ENCODE data around the gene HHIP. TPM values are rescaled to one million over a fixed set of nuclear protein-coding genes. Genes with fewer than 3 reads are reported as not detected.

Gene HHIP, protein sequence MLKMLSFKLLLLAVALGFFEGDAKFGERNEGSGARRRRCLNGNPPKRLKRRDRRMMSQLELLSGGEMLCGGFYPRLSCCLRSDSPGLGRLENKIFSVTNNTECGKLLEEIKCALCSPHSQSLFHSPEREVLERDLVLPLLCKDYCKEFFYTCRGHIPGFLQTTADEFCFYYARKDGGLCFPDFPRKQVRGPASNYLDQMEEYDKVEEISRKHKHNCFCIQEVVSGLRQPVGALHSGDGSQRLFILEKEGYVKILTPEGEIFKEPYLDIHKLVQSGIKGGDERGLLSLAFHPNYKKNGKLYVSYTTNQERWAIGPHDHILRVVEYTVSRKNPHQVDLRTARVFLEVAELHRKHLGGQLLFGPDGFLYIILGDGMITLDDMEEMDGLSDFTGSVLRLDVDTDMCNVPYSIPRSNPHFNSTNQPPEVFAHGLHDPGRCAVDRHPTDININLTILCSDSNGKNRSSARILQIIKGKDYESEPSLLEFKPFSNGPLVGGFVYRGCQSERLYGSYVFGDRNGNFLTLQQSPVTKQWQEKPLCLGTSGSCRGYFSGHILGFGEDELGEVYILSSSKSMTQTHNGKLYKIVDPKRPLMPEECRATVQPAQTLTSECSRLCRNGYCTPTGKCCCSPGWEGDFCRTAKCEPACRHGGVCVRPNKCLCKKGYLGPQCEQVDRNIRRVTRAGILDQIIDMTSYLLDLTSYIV
- total RNA-seq (2014; rRNA removed; shearing (Covaris generic)) = 0.07 and 0.52 TPM in 2 replicates

DNA sequence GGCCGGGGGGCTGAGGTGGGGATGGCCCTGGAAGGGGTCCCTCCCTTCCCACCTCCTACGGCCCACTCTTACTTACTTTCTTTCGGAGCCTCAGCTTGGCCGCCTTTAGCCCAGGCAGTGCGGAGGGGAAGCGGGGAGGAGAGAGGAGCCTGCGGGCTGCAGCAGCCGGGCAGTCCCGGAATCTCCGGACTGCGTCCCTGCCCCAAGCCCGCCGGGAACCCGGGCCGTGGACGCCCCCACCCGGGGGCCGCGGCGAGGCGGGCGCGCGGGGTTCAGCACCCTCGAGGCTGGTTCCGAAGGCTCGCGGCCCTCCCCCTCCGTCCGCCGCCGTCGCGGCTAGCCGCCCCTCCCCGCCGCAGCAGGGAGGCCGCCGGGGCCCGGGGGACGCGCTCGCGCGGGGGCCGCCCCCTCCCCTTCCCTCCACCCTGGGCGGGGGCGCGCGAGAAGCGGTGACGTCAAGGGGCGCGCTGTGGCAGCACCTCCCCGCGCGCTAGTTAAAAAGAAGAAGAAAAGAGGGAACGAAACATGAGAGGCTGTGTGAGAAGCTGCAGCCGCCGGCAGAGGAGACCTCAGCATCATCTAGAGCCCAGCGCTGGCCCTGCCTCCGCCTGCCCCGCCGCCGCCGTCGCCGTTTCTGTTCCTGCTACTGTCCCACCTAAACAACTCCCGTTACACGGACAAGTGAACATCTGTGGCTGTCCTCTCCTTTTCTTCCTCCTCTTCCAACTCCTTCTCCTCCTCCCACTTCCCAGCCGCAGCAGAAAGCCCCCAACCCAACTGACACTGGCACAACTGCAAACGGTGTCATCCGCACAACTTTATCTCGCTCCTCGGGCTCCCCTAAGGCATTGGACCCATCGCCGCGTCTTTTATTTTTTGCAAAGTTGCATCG is at the start of gene HHIP:
Gene HHIP (plus strand): TSS at position 526 of the 892 bp plus-strand sequence. CDS start 520 bp downstream, outside the sequence.
- Histone ChIP-seq H3K36me3 (replicated peaks; ENCODE audit: control insufficient read depth, insufficient read depth, low read length) (no peaks in the 10 kb centered on the region), H3K27me3 (ENCODE audit: control insufficient read depth, insufficient read depth, low read length) (peaks cover 49% of the 10 kb centered on the region), H3K4me3 (ENCODE audit: insufficient read depth, low read depth, low read length) (peak within 1 kb of the TSS; percentile 44)
- DNase-seq = peak; percentile 83

DNA sequence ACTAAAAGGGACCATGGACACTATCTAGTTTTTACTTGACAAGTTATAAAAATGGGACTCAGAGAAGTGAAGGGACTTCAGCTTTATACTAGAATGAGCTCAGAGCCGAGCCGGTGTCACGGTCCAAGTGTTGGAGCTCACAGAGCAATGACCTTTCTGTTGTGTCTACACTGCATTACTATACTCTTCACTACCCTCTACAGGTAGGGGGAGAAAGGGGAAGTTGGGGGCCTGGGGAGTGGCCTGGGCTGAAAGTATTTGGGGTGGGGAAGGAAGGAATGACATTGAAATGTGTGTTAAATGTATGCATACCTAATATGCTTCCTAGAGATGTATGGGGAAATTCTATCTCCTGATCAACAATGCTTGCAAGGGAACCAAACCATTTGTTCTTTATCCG is 48.8 kb upstream of the HHIP start:
- Histone ChIP-seq H3K27me3 (ENCODE audit: control insufficient read depth, insufficient read depth, low read length) (no peaks in the 10 kb centered on the region), H3K4me3 (ENCODE audit: insufficient read depth, low read depth, low read length) (no peak overlapping the region), H3K36me3 (replicated peaks; ENCODE audit: control insufficient read depth, insufficient read depth, low read length) (no peaks in the 10 kb centered on the region)
- peak; percentile 19 for DNase-seq

DNA sequence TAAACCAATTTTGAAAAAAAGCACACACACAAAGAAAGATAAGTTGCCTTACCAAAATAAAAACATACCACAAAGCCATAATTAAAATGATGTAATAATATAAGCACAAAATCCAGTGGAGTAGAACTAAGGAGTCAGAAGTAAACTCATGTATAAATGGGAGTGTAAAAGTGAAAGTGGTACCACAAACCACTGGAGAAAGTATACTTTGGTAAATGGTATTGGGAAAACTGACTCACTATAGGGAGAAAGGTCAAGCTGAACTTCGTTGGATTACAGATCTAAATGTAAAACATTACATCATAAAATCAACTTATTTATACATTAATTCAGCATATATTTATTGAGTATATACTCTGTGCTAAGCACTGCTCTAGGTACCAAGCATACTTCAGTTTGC is 46.3 kb upstream of the HHIP start:
- Histone ChIP-seq H3K27me3 (ENCODE audit: control insufficient read depth, insufficient read depth, low read length) (no peaks in the 10 kb centered on the region), H3K4me3 (ENCODE audit: insufficient read depth, low read depth, low read length) (no peak overlapping the region), H3K36me3 (replicated peaks; ENCODE audit: control insufficient read depth, insufficient read depth, low read length) (no peaks in the 10 kb centered on the region)
- DNase-seq = no peak

DNA sequence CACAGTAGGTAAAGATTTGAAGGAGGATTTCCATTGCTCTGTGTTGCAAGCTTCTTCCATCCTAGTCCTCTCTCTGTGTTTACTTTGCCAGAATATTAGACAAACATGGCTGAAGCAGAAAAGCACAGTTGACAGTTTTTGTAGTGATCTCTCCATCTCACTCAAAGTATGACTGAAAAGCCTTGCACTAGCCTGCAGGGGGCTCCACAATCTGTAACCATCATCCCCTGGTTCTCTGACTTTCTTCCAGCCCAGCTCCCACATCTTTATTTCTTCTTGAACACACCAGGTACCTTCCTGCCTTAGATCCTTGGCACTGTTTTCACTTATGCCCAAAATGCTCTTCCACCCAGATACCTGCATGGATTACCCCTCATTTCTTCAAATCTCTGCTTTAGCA is 34.1 kb upstream of the HHIP start:
- DNase-seq = peak; percentile 62
- no peak overlapping the region for H3K4me3 ChIP-seq (ENCODE audit: insufficient read depth, low read depth, low read length)
- H3K27me3 ChIP-seq (ENCODE audit: control insufficient read depth, insufficient read depth, low read length) = no peaks in the 10 kb centered on the region
- H3K36me3 ChIP-seq (replicated peaks; ENCODE audit: control insufficient read depth, insufficient read depth, low read length) = no peaks in the 10 kb centered on the region

DNA sequence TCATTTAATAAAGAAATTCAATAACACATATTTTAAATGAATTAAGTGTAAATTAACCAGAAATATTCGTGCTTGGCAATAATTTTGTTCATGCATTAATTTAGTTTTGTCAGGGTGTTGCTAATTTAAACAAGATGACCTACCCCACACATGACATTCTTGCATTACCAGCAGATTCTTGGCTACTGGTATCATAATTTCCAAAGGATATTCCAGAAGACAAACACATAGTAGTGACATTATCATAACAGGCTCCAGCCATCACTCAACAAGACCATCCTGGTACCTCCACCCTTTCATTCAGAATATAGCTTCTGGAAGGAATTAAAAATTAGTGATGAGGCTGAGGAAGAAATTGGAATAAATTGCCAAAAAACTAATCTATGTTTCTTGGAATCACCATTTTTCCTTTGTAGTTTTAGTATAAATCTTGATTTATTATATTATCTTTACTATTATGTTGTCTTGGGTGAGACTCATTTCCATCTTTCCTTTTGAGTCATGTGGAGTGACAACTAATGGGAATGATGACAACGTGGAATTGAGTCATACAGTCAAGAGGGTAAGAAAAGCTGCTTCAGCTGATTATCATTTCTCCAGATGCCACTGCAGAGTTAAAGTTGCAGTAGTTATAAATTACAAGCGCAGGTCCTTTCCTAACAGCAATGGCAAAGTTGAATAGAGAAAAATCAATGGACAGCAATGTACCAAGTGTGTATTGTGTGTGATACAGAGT is 30.9 kb upstream of the HHIP start:
- DNase-seq = no peak
- no peak overlapping the region for H3K4me3 ChIP-seq (ENCODE audit: insufficient read depth, low read depth, low read length)
- no peaks in the 10 kb centered on the region for H3K36me3 ChIP-seq (replicated peaks; ENCODE audit: control insufficient read depth, insufficient read depth, low read length)
- no peaks in the 10 kb centered on the region for H3K27me3 ChIP-seq (ENCODE audit: control insufficient read depth, insufficient read depth, low read length)

DNA sequence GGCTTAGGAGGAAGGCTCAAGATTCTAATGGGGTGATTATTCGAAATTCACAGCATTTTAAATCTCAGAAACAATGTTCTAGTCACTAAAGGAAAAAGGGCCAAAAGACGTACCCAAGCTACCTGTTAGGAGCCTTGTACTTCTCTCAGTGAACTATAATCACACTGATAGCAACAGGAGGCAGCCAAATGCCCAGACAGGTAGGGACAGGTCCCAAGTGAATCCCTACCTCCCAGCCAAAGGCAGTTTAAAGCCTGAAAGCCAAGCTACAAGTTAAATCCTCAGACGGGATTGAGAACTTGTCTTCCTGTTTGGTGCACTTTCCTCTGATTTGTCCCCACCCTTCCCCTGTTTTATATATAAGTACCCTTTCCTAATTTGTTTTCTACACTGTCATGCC is 24.3 kb upstream of the HHIP start:
- Histone ChIP-seq H3K4me3 (ENCODE audit: insufficient read depth, low read depth, low read length) (no peak overlapping the region), H3K36me3 (replicated peaks; ENCODE audit: control insufficient read depth, insufficient read depth, low read length) (no peaks in the 10 kb centered on the region), H3K27me3 (ENCODE audit: control insufficient read depth, insufficient read depth, low read length) (no peaks in the 10 kb centered on the region)
- no peak for DNase-seq

DNA sequence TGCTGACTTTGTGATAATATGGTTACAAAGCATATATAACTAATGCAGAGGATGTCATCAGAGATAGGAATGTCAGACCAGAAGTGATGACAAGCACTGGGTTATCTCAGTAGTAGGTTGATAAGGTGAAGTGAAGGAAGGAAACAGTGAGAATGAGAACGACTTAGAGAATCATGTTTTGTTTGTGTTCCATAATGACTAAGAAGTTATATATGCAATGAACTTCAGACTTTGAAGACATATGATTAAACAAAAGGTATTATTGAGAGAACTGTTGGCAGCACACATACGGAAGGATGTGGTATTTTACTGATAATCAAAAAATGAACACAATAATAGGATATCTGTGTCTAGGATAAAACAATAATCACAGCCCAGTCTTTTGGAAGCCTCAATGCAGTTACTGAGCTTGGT is 18.3 kb upstream of the HHIP start:
- no peaks in the 10 kb centered on the region for H3K27me3 ChIP-seq (ENCODE audit: control insufficient read depth, insufficient read depth, low read length)
- H3K36me3 ChIP-seq (replicated peaks; ENCODE audit: control insufficient read depth, insufficient read depth, low read length) = no peaks in the 10 kb centered on the region
- no peak for DNase-seq
- H3K4me3 ChIP-seq (ENCODE audit: insufficient read depth, low read depth, low read length) = no peak overlapping the region

DNA sequence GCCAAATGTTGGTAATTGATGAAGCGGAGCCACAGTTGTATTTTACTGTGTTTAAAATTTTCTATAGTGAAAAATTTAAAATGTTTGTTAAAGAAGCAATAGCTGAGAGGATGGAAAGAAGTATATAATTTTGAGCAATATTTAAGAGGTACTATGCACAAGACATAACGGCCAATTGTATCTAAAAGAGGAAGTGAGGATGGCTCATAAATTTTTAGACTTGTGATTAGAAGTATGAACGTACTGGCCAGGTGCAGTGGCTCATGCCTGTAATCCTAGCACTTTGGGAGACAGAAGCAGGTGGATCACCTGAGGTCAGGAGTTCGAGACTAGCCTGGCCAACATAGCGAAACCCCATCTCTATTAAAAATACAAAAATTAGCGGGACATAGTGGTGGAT is 12.7 kb upstream of the HHIP start:
- no peaks in the 10 kb centered on the region for H3K27me3 ChIP-seq (ENCODE audit: control insufficient read depth, insufficient read depth, low read length)
- H3K36me3 ChIP-seq (replicated peaks; ENCODE audit: control insufficient read depth, insufficient read depth, low read length) = no peaks in the 10 kb centered on the region
- H3K4me3 ChIP-seq (ENCODE audit: insufficient read depth, low read depth, low read length) = no peak overlapping the region
- DNase-seq = no peak

DNA sequence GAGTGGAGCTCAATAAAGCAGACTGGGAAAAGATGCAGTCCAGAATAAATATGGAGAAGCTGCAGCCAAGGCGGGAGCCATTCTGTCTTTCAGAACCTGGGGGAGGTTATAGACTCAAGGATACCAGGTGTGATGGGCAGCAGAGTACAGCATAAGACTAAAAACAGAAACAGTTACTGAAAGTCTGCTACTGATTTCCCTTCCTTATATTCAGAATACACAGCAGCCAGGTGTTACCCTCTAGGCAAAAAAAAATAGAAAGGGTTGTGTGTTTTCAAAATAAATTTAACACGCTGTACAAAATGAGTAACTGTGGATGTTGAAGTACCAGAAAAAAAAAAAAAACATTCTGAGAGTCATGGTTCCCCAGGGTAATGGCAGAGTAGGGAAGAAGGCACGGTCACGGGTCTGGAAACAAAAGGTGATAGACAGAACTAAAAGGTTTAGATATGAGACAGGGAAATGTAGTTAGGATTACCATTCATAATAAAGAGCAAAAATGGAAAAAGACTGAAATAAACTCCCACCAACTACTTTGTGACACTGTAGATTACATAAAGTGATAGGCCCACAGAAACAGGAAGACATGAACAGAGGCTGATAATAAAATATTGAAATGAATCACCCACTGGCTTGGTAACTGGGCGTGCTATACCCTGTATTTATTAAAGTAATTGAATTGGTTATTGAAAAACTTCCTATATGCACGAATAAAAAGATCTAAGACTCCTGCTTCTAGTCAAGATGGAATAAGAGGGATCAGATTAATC is 10.8 kb upstream of the HHIP start:
- DNase-seq = no peak
- H3K4me3 ChIP-seq (ENCODE audit: insufficient read depth, low read depth, low read length) = no peak overlapping the region
- no peaks in the 10 kb centered on the region for H3K27me3 ChIP-seq (ENCODE audit: control insufficient read depth, insufficient read depth, low read length)
- H3K36me3 ChIP-seq (replicated peaks; ENCODE audit: control insufficient read depth, insufficient read depth, low read length) = no peaks in the 10 kb centered on the region

DNA sequence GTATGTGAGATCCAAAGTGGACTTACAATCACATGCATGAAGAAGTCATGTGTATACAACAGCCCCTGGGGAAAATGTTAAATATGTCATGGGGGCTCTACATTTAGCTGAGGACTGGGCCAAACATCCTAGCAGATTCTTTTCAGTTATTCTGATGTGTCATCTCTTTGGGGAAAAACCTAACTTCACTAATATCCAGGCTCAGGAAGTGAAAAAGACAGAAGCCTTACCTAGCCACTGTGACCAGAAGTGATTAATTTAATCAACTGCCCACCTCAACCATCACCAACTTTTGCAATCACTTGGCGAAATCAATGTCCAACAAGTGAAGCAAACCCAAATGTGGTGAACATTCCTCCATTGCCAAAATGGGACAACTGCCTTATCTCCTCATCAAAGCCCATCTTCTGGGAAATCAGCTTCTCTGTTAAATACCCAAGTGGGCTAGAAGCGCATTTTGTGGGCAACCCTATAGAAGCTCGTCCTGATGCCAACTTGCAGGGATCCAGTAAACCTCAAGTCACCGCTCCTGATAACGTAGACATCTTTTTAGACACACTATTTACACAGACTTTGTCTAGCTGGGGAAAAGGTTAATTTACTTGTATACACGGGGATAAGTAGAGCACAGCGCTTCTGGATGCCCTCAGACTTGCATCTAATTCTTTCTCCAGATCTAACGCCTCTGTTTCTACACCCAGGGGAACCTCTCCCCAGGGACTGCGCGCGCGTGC is 1.4 kb upstream of the HHIP start:
- H3K27me3 ChIP-seq (ENCODE audit: control insufficient read depth, insufficient read depth, low read length) = peaks cover 49% of the 10 kb centered on the region
- H3K36me3 ChIP-seq (replicated peaks; ENCODE audit: control insufficient read depth, insufficient read depth, low read length) = no peaks in the 10 kb centered on the region
- no peak overlapping the region for H3K4me3 ChIP-seq (ENCODE audit: insufficient read depth, low read depth, low read length)
- DNase-seq = no peak

DNA sequence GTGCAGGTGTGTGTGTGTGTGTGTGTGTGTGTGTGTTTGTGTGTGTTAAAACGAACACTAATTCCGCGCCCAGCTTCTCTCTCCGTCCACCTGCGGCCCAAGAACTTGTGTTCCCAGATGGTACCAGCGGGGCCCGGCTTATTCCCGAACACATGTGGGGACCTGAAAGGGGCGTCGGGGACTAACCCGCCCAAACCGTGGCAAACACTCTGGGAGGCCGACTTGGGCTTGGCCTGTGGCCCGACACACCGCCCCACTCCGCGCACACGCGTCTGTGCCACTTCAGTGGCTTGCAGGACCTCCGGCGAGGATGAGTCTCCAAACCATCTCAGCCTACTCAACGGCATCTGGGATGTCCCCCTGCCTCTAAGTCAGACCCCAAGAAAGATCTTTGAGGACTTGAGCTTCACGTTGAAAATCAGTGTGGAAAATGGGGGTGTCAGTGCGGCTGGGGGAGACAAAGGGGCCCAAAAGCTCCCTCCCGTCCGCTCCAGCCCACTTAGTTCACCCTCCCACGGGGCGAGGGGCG is 790 bp upstream of the HHIP start:
- peaks cover 49% of the 10 kb centered on the region for H3K27me3 ChIP-seq (ENCODE audit: control insufficient read depth, insufficient read depth, low read length)
- DNase-seq = no peak
- H3K4me3 ChIP-seq (ENCODE audit: insufficient read depth, low read depth, low read length) = peak overlapping the region; percentile 44; the same call in 1 of the 2 replicates
- no peaks in the 10 kb centered on the region for H3K36me3 ChIP-seq (replicated peaks; ENCODE audit: control insufficient read depth, insufficient read depth, low read length)

DNA sequence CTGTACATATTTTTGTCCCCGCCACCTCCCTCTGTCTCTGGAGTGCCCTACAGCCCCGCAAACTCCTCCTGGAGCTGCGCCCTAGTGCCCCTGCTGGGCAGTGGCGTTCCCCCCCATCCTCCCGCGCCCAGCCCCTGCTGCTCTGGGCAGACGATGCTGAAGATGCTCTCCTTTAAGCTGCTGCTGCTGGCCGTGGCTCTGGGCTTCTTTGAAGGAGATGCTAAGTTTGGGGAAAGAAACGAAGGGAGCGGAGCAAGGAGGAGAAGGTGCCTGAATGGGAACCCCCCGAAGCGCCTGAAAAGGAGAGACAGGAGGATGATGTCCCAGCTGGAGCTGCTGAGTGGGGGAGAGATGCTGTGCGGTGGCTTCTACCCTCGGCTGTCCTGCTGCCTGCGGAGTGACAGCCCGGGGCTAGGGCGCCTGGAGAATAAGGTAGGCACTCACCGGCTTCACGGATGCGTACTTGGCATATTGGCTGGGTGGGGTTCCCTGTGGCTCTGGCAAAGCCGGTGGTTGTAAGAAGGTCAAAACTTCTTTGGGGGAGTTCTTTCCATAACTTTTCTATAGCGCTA is 653 bp downstream of the HHIP start:
- H3K27me3 ChIP-seq (ENCODE audit: control insufficient read depth, insufficient read depth, low read length) = peaks cover 49% of the 10 kb centered on the region
- peak; percentile 44 for DNase-seq

More for the DNA sequence above, 653 bp downstream of the HHIP start:
- Histone ChIP-seq H3K36me3 (replicated peaks; ENCODE audit: control insufficient read depth, insufficient read depth, low read length) (no peaks in the 10 kb centered on the region), H3K4me3 (ENCODE audit: insufficient read depth, low read depth, low read length) (peak overlapping the region; percentile 44)
